GM11168 (cell line): ENCODE results near the gene S100A6.

Experiments used
- in situ Hi-C: fragments of 300-500 bp; cut with MboI; formaldehyde crosslinking; loops from one replicate; pipeline ENCODE4 v1.12.0; 2022; ENCODE audit warnings: low sequenced_read_pairs; ENCODE audit not compliant: unreplicated experiment

The S100A6 gene

GRCh38 chr1:153509729-153510354 lies 25.9 kb downstream of the S100A6 start:
- in situ Hi-C loops, result loop anchor here (5.0 to 25.0 kb wide), 2 partner anchors 52 to 477 kb away; partner anchors contain the start of genes JTB, RAB13 and RPS27

GRCh38 chr1:153509036-153509435 lies 26.8 kb downstream of the S100A6 start:
- in situ Hi-C loops, result loop anchor here (5.0 to 25.0 kb wide), 2 partner anchors 53 to 478 kb away; partner anchors contain the start of genes JTB, RAB13 and RPS27

- in situ Hi-C loops, result loop anchor here (5.0 to 25.0 kb wide), 2 partner anchors 54 to 479 kb away; partner anchors contain the start of genes JTB, RAB13 and RPS27
Observed at GRCh38 chr1:153507926-153508583, 27.7 kb downstream of the S100A6 start.

GRCh38 chr1:153506831-153507413 lies 28.9 kb downstream of the S100A6 start:
- in situ Hi-C loops, result loop anchor here (5.0 to 25.0 kb wide), 2 partner anchors 55 to 480 kb away; partner anchors contain the start of genes JTB, RAB13 and RPS27

DNA sequence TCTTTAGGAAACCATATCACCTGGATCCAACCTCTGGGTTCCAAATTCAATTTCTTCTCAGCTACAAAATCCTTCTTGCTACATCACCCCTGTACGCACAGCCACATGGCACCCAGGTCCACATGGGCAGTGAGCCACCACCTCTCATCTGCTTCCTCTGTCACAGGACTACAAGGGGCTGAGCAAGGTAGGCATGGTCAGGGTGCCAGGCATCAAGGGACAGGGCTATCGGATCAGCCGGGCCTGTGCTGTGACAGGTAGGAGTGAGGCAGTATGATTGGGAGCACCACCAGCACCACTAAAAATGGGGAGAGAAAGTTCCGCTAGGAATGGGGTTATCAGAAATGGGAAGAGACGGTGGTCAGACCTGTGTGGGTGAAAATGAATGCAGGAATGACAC lies 29.4 kb downstream of the S100A6 start:
- in situ Hi-C loops, result loop anchor here (5.0 to 25.0 kb wide), 2 partner anchors 56 to 481 kb away; partner anchors contain the start of genes JTB, RAB13 and RPS27

DNA sequence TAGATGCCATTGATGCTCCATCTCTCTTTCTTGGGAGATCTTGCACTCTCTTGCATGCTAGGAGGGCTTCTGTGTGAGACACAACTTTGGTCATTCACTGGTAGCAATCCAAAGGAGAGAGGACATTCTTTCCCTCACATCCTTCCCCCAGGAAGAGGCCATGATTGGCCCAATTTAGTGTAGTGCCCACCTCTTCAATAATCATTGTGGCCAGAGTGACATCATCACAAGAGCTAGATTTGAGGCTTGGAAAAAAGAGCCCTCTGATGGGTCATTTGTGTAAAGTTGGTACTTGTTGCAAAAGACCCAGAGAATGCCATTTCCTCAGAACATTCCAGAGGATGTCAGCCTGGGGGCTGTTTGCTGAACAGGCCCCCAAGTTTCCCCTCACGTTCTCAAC lies 30.2 kb downstream of the S100A6 start:
- in situ Hi-C loops, result loop anchor here (5.0 to 25.0 kb wide), 2 partner anchors 57 to 482 kb away; partner anchors contain the start of genes JTB, RAB13 and RPS27

- in situ Hi-C loops, result loop anchor here (25.0 kb wide), 1 partner anchor 484 kb away; the partner anchor contains the start of genes JTB, RAB13 and RPS27
Observed at GRCh38 chr1:153503766-153504165, 32.0 kb downstream of the S100A6 start.

DNA sequence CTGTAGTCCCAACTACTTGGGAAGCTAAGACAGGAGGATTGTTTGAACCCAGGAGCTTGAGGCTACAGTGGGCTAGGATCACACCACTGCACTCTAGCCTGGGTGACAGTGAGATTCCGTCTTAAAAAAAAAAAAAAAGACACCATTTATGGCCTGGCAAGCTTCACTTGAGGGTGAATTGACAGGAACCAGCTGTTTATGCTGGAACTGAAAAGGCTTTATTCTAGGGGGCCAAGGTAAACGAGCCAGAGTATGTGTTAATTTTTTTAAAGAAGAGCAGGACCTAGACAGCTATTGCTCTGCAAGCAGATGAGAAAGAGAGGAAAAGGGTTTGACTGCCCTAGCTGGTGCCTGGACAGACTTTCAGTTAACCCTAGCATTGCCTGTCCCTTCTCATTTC lies 37.0 kb downstream of the S100A6 start:
- in situ Hi-C loops, result no loop called here

GRCh38 chr1:153495536-153495935 lies 40.3 kb downstream of the S100A6 start:
- in situ Hi-C loops, result no loop called here

DNA sequence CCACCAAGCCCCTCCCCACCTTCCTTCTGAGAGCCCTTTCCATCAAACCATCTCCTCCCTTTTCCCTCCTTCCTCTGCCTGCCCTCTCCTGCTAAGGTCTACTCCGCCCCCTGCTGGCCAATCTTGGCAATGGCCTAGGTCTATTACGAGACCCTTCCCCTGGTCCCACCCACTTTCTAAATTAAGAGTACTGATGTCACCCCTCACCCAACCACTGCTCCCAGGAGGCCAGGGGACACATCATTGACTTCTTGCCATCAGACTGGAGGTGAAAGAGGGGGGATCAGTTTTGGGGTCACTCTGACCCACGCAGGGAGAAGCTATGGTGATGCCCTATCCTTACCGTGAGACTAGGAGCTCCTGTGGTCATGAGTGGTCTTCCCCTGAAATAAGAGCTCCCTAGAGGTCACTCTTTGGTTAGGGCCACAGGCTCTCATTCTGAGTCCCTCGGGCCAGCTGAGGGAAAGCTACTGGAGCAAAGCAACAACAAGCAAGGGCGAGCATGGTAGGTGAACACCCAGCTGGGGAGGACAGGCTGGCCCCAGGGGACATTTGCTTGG lies 40.7 kb downstream of the S100A6 start:
- in situ Hi-C loops, result no loop called here

GRCh38 chr1:153493343-153493960 lies 42.3 kb downstream of the S100A6 start:
- in situ Hi-C loops, result no loop called here

GRCh38 chr1:153490272-153491051 lies 45.3 kb downstream of the S100A6 start:
- in situ Hi-C loops, result no loop called here

DNA sequence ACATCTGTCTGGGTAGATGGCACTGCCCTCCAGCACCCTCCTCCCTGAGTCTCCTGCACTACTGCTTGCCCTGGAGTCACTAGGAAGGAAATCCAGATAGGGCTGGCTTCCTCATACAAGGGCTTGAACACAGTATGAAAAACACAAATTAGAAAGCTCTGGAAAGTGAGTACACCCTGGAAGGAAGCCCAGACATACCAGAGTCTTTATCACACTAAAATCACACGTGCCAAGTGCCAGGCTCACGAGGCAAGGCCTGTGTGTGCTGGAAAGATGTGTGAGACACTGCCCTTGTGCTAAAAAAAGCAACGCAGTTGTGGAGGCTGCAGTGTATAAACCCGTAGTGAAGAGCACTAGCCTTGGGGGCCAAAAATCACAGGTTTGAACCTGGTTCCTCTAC lies 47.1 kb downstream of the S100A6 start:
- in situ Hi-C loops, result loop anchor here (5.0 kb wide), 1 partner anchor 136 kb away; no protein-coding TSS in a partner anchor

DNA sequence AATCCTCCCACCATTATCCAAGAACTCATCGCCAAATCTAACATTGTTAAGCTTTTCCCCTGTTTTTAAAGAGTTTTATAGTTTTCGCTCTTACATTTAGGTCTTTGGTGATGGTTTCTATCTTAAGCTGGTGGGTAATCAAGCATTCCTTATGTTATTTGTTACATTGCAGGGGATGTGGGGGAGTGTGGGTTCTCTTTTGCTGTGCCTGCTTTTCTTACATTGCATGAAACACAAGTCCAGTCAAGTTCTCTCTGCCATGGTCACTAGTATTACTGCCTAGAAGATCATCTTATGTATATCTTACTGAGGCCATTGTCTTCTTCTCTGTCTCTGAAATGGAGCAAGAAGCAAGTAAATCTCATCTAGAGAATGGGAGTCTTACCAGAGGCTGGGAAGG lies 48.1 kb downstream of the S100A6 start:
- in situ Hi-C loops, result loop anchor here (5.0 kb wide), 1 partner anchor 135 kb away; no protein-coding TSS in a partner anchor

- in situ Hi-C loops, result loop anchor here (5.0 kb wide), 1 partner anchor 134 kb away; no protein-coding TSS in a partner anchor
Observed at GRCh38 chr1:153485863-153486262, 49.9 kb downstream of the S100A6 start.
